Measurements from ENCODE around the gene FHOD3.
"Not testable (repeated sequence)": the region's sequence is repeated elsewhere in the genome, so short reads cannot be mapped to it uniquely, and the experiment has no call there.

Gene FHOD3

GRCh38 chr18:36756242-36756641 is 458.7 kb downstream of the FHOD3 start:
- no peak for DNase-seq (ENCODE audit: low read depth)

- no peak for DNase-seq (ENCODE audit: low read depth)
These were observed 459.6 kb downstream of the FHOD3 start for GRCh38 chr18:36757081-36757480.

- DNase-seq (ENCODE audit: low read depth), result no peak
These were observed 460.5 kb downstream of the FHOD3 start for GRCh38 chr18:36757991-36758390.

GRCh38 chr18:36758623-36759022 is 461.1 kb downstream of the FHOD3 start:
- DNase-seq (ENCODE audit: low read depth), result no peak

GRCh38 chr18:36759167-36759776 is 461.8 kb downstream of the FHOD3 start:
- DNase-seq (ENCODE audit: low read depth), result no peak

GRCh38 chr18:36760598-36760997 is 463.1 kb downstream of the FHOD3 start:
- no peak for DNase-seq (ENCODE audit: low read depth)

- DNase-seq (ENCODE audit: low read depth), result no peak
These were observed 463.7 kb downstream of the FHOD3 start for GRCh38 chr18:36761186-36761698.

- DNase-seq (ENCODE audit: low read depth), result no peak
These were observed 464.6 kb downstream of the FHOD3 start for GRCh38 chr18:36762074-36762473.

- not testable (repeated sequence) for DNase-seq (ENCODE audit: low read depth)
These were observed 465.5 kb downstream of the FHOD3 start for GRCh38 chr18:36762965-36763364.

GRCh38 chr18:36766836-36767235 is 469.3 kb downstream of the FHOD3 start:
- no peak for DNase-seq (ENCODE audit: low read depth)

GRCh38 chr18:36769172-36769571 is 471.7 kb downstream of the FHOD3 start:
- no peak for DNase-seq (ENCODE audit: low read depth)

- no peak for DNase-seq (ENCODE audit: low read depth)
These were observed 472.2 kb downstream of the FHOD3 start for GRCh38 chr18:36769611-36770314.

- no peak for DNase-seq (ENCODE audit: low read depth)
These were observed 472.9 kb downstream of the FHOD3 start for GRCh38 chr18:36770315-36770946.

- no peak for DNase-seq (ENCODE audit: low read depth)
These were observed 473.7 kb downstream of the FHOD3 start for GRCh38 chr18:36771245-36771644.

GRCh38 chr18:36772241-36772723 is 474.8 kb downstream of the FHOD3 start:
- DNase-seq (ENCODE audit: low read depth), result no peak

GRCh38 chr18:36775396-36775795 is 477.9 kb downstream of the FHOD3 start:
- DNase-seq (ENCODE audit: low read depth), result no peak

- DNase-seq (ENCODE audit: low read depth), result no peak
These were observed 479.1 kb downstream of the FHOD3 start for GRCh38 chr18:36776650-36777049.

GRCh38 chr18:36777566-36777965 is 480.1 kb downstream of the FHOD3 start:
- DNase-seq (ENCODE audit: low read depth), result no peak

GRCh38 chr18:36780748-36781147 is 483.2 kb downstream of the FHOD3 start:
- DNase-seq (ENCODE audit: low read depth), result no peak

GRCh38 chr18:36782710-36783109 is 485.2 kb downstream of the FHOD3 start:
- DNase-seq (ENCODE audit: low read depth), result no peak

- DNase-seq (ENCODE audit: low read depth), result no peak
These were observed 486.3 kb downstream of the FHOD3 start for GRCh38 chr18:36783792-36784191.

GRCh38 chr18:36786686-36787085 is 489.2 kb downstream of the FHOD3 start:
- no peak for DNase-seq (ENCODE audit: low read depth)

All from stimulated activated CD8-positive, alpha-beta memory T cell treated with anti-CD3 and anti-CD28 coated beads, Interleukin-15, amount 100 ng/mL, for 24 hours (primary cell).